SK-N-SH (cell line): ENCODE data around the gene ZNF827. TPM values are rescaled to one million over a fixed set of nuclear protein-coding genes. Genes with fewer than 3 reads are reported as not detected.

Source experiments
- CTCF ChIA-PET: fragments of 300-600, 350-600 bp; formaldehyde crosslinking; extraction: SDS; loops from one replicate; lab custom pipeline; 2021; lab: Yijun Ruan, JAX
- POLR2A ChIA-PET: fragments of 350-600 bp; sonication (Branson Sonifier 250); formaldehyde crosslinking; extraction: SDS; loops from one replicate; lab custom pipeline; 2020; ENCODE audit warnings: antibody characterized with exemption, inconsistent platforms; lab: Yijun Ruan, JAX
- DNase-seq: peaks from one replicate; pipeline ENCODE4 v3.0.0; 2012
- H2AFZ ChIP-seq: fragments of 200-600 bp; sonication (generic); 2 replicates; pipeline ENCODE4 v1.8.1; 2016; ENCODE audit warnings: antibody characterized with exemption, mild to moderate bottlenecking, low read depth
- H3F3A ChIP-seq: fragments of 200-600 bp; sonication (generic); replicated peaks from 2 replicates; pipeline ENCODE3; 2016; ENCODE audit warnings: antibody characterized with exemption, mild to moderate bottlenecking; ENCODE audit not compliant: insufficient read depth
- H3K27ac ChIP-seq, 2 experiments: fragments of 200-500 bp in 1 of 2; fragments of 200-600 bp in 1 of 2; sonication (Bioruptor generic) in 1 of 2; sonication (generic), shearing (Covaris generic) in 1 of 2; 2 replicates each; pipeline versions ENCODE4 v1.5.1 to v1.6.1; 2014 to 2016; ENCODE audit warnings: low read depth in 2 of 2, inconsistent platforms in 1 of 2, low read length in 1 of 2, mild to moderate bottlenecking in 1 of 2, mixed read lengths in 1 of 2
- H3K27me3 ChIP-seq: fragments of 200-600 bp; sonication (generic), shearing (Covaris generic); 2 replicates; pipeline ENCODE4 v1.6.1; 2016; ENCODE audit warnings: mixed run types; ENCODE audit not compliant: insufficient read depth
- H3K36me3 ChIP-seq, 2 experiments: fragments of 200-500 bp in 1 of 2; fragments of 200-600 bp in 1 of 2; sonication (Bioruptor generic) in 1 of 2; sonication (generic) in 1 of 2; replicated peaks in 1 of 2; 2 replicates each; pipeline versions ENCODE3 to v1.5.1; 2014 to 2016; ENCODE audit warnings: low read length in 1 of 2, mild to moderate bottlenecking in 1 of 2; ENCODE audit not compliant: insufficient read depth in 2 of 2, control insufficient read depth in 1 of 2
- H3K4me1 ChIP-seq, 2 experiments: fragments of 200-500 bp in 1 of 2; fragments of 200-600 bp in 1 of 2; sonication (Bioruptor generic) in 1 of 2; sonication (generic), shearing (Covaris generic) in 1 of 2; 2 replicates each; pipeline versions ENCODE4 v1.5.1 to v1.6.1; 2014 to 2016; ENCODE audit warnings: low read depth in 1 of 2, low read length in 1 of 2, mixed run types in 1 of 2; ENCODE audit not compliant: insufficient read depth in 2 of 2, control insufficient read depth in 1 of 2
- H3K4me2 ChIP-seq: fragments of 200-600 bp; sonication (generic), shearing (Covaris generic); 2 replicates; pipeline ENCODE4 v1.6.1; 2017; ENCODE audit warnings: mixed run types
- H3K4me3 ChIP-seq, 2 experiments: fragments of 200-500 bp in 1 of 2; fragments of 200-600 bp in 1 of 2; sonication (Bioruptor generic) in 1 of 2; sonication (generic), shearing (Covaris generic) in 1 of 2; 2 replicates each; pipeline versions ENCODE4 v1.5.1 to v1.8.1; 2014 to 2016; ENCODE audit warnings: low read depth in 2 of 2, inconsistent platforms in 1 of 2, low read length in 1 of 2, mild to moderate bottlenecking in 1 of 2, mixed read lengths in 1 of 2, moderate library complexity in 1 of 2
- H3K79me2 ChIP-seq: fragments of 200-600 bp; sonication (generic); 2 replicates; pipeline ENCODE4 v1.8.1; 2017; ENCODE audit warnings: mild to moderate bottlenecking; ENCODE audit not compliant: insufficient read depth
- H3K9ac ChIP-seq: fragments of 200-600 bp; sonication (generic); 2 replicates; pipeline ENCODE4 v1.6.1; 2017; ENCODE audit warnings: mixed run types
- H3K9me2 ChIP-seq: fragments of 200-600 bp; sonication (generic); 2 replicates; pipeline ENCODE4 v1.6.1; 2017; ENCODE audit warnings: mixed run types
- H3K9me3 ChIP-seq: fragments of 200-600 bp; sonication (generic); 2 replicates; pipeline ENCODE4 v1.6.1; 2017; ENCODE audit warnings: mixed run types, mild to moderate bottlenecking, moderate library complexity
- H4K20me1 ChIP-seq: fragments of 200-600 bp; sonication (generic); 2 replicates; pipeline ENCODE4 v1.6.1; 2017; ENCODE audit warnings: mild to moderate bottlenecking, mixed run types; ENCODE audit not compliant: insufficient read depth
- CTCF ChIP-seq: fragments of 200-600 bp; sonication (generic); IDR thresholded peaks from 2 replicates; pipeline ENCODE4 v1.6.1; 2017; ENCODE audit warnings: antibody characterized with exemption, mild to moderate bottlenecking, moderate library complexity
- EP300 ChIP-seq, 2 experiments: IDR thresholded peaks; 2 replicates each; pipeline versions ENCODE4 v1.4.0 to v1.6.1; 2012; ENCODE audit warnings: borderline replicate concordance in 1 of 2, low read depth in 1 of 2, low read length in 1 of 2
- EZH2phosphoT487 ChIP-seq: fragments of 200-600 bp; sonication (generic); IDR thresholded peaks from 2 replicates; pipeline ENCODE4 v1.6.1; 2017; ENCODE audit warnings: low read depth, mixed run types, mild to moderate bottlenecking, antibody characterized with exemption, moderate library complexity, borderline replicate concordance
- FOSL2 ChIP-seq: IDR thresholded peaks from 2 replicates; pipeline ENCODE4 v1.4.0; 2012; ENCODE audit warnings: low read depth, mild to moderate bottlenecking, moderate library complexity, borderline replicate concordance
- FOXJ3 ChIP-seq: sonication (generic); formaldehyde crosslinking; IDR thresholded peaks from 2 replicates; pipeline ENCODE4 v1.5.1; 2020; ENCODE audit warnings: mild to moderate bottlenecking, missing genetic modification reagents
- FOXM1 ChIP-seq: IDR thresholded peaks from 2 replicates; pipeline ENCODE4 v1.4.0; 2012; ENCODE audit warnings: low read depth, mild to moderate bottlenecking
- GABPA ChIP-seq: IDR thresholded peaks from 2 replicates; pipeline ENCODE4 v1.4.0; 2012; ENCODE audit warnings: low read depth, mild to moderate bottlenecking
- GATA2 ChIP-seq: sonication (generic); formaldehyde crosslinking; IDR thresholded peaks from 2 replicates; pipeline ENCODE4 v1.5.0; 2020; ENCODE audit warnings: mild to moderate bottlenecking, missing genetic modification reagents
- MEF2A ChIP-seq: IDR thresholded peaks from 2 replicates; pipeline ENCODE4 v1.4.0; 2012; ENCODE audit warnings: low read depth, borderline replicate concordance
- MXI1 ChIP-seq: IDR thresholded peaks from 2 replicates; pipeline ENCODE4 v1.6.1; 2012; ENCODE audit warnings: mild to moderate bottlenecking, low read depth, low read length, improper control_type of control experiment
- NFIC ChIP-seq: IDR thresholded peaks from 2 replicates; pipeline ENCODE4 v1.4.0; 2012; ENCODE audit warnings: borderline replicate concordance
- RCOR1 ChIP-seq: fragments of 150-350 bp; IDR thresholded peaks from 2 replicates; pipeline ENCODE4 v1.6.1; 2017; ENCODE audit warnings: antibody characterized with exemption, low read length
- TCF12 ChIP-seq: IDR thresholded peaks from 2 replicates; pipeline ENCODE4 v1.4.0; 2012
- TEAD4 ChIP-seq: IDR thresholded peaks from 2 replicates; pipeline ENCODE4 v1.4.0; 2012; ENCODE audit warnings: mild to moderate bottlenecking, borderline replicate concordance; ENCODE audit not compliant: insufficient read depth
- USF1 ChIP-seq: IDR thresholded peaks from 2 replicates; pipeline ENCODE4 v1.4.0; 2012; ENCODE audit warnings: low read depth, borderline replicate concordance
- YY1 ChIP-seq: IDR thresholded peaks from 2 replicates; pipeline ENCODE4 v1.4.0; 2012; ENCODE audit warnings: low read depth, mild to moderate bottlenecking
- WGBS: methylation state at CpG from one replicate; pipeline ENCODE4 v1.1.6; 2017; ENCODE audit warnings: low lambda C conversion rate; 5-methylcytosine and 5-hydroxymethylcytosine counted together
- polyA plus RNA-seq, 3 experiments: library from polyadenylated mRNA; depleted of rRNA; stranded (reverse); fragments of >200 nt; gene quantifications; 2 replicates each; pipeline ENCODE4 v1.2.3, GENCODE V29; 2012
- TF ChIP-seq, protein P1 (sequence below): IDR thresholded peaks from 2 replicates; pipeline ENCODE4 v1.6.1; 2012; ENCODE audit warnings: mild to moderate bottlenecking, low read depth, low read length, moderate library complexity
- TF ChIP-seq, protein P2 (sequence below): IDR thresholded peaks from 2 replicates; pipeline ENCODE4 v1.4.0; 2012; ENCODE audit warnings: low read depth

Gene ZNF827
- polyA plus RNA-seq, 1 of the 3 experiments (the other 2 are of a cell fraction), result 23.2 TPM

- H3K9me2 ChIP-seq, result no peaks in the 10 kb centered on the region
These were observed 57.0 kb downstream of the ZNF827 start for GRCh38 chr4:145881576-145881975.

More at GRCh38 chr4:145881576-145881975, 57.0 kb downstream of the ZNF827 start:
- no peaks in the 10 kb centered on the region for H3K9me3 ChIP-seq
- TF ChIP-seq MEF2A, result no peak
- TF ChIP-seq NFIC, result no peak
- TF ChIP-seq, protein P1, sequence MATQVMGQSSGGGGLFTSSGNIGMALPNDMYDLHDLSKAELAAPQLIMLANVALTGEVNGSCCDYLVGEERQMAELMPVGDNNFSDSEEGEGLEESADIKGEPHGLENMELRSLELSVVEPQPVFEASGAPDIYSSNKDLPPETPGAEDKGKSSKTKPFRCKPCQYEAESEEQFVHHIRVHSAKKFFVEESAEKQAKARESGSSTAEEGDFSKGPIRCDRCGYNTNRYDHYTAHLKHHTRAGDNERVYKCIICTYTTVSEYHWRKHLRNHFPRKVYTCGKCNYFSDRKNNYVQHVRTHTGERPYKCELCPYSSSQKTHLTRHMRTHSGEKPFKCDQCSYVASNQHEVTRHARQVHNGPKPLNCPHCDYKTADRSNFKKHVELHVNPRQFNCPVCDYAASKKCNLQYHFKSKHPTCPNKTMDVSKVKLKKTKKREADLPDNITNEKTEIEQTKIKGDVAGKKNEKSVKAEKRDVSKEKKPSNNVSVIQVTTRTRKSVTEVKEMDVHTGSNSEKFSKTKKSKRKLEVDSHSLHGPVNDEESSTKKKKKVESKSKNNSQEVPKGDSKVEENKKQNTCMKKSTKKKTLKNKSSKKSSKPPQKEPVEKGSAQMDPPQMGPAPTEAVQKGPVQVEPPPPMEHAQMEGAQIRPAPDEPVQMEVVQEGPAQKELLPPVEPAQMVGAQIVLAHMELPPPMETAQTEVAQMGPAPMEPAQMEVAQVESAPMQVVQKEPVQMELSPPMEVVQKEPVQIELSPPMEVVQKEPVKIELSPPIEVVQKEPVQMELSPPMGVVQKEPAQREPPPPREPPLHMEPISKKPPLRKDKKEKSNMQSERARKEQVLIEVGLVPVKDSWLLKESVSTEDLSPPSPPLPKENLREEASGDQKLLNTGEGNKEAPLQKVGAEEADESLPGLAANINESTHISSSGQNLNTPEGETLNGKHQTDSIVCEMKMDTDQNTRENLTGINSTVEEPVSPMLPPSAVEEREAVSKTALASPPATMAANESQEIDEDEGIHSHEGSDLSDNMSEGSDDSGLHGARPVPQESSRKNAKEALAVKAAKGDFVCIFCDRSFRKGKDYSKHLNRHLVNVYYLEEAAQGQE, result no peak
- no peak for TF ChIP-seq GABPA
- TF ChIP-seq USF1, result no peak
- no peak for TF ChIP-seq YY1
- TF ChIP-seq EP300 (IDR thresholded peaks at IDR 0.05; ENCODE audit: borderline replicate concordance in 1 of 2, low read depth in 1 of 2, low read length in 1 of 2), result no peak
- TF ChIP-seq TEAD4, result no peak
- no peak for TF ChIP-seq GATA2 (CRISPR knock-in tag)
- TF ChIP-seq, protein P2, sequence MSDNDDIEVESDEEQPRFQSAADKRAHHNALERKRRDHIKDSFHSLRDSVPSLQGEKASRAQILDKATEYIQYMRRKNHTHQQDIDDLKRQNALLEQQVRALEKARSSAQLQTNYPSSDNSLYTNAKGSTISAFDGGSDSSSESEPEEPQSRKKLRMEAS, result no peak
- no peak for TF ChIP-seq FOXM1
- TF ChIP-seq EZH2phosphoT487, result no peak
- no peak for TF ChIP-seq TCF12
- TF ChIP-seq FOSL2, result no peak
- TF ChIP-seq FOXJ3 (CRISPR knock-in tag), result no peak
- no peak for TF ChIP-seq RCOR1
- TF ChIP-seq MXI1, result no peak
- no peak for TF ChIP-seq CTCF
- no peaks in the 10 kb centered on the region for H3K27me3 ChIP-seq
- H3K9ac ChIP-seq, result no peak overlapping the region
- DNase-seq, result no peak
- H3K36me3 ChIP-seq, result peaks cover 33 to 35% of the 10 kb centered on the region in 2 experiments
- CTCF ChIA-PET, result interaction anchor here (2.2 kb wide), 1 partner anchor 14 kb away, joined by 7 read pairs; no protein-coding TSS in a partner anchor
- no peak overlapping the region for H2AFZ ChIP-seq
- H3K4me1 ChIP-seq, result peaks cover 5 to 9% of the 10 kb centered on the region in 2 experiments; a peak in 2 of 4 replicates
- POLR2A ChIA-PET, result no interaction called here
- H3K79me2 ChIP-seq, result peaks cover 50% of the 10 kb centered on the region; the same call in 1 of the 2 replicates
- no peak overlapping the region for H3K27ac ChIP-seq
- H3K4me3 ChIP-seq, result no peak overlapping the region
- WGBS, result 93% methylated on average over 4 of the region's 4 CpGs
- no peaks in the 10 kb centered on the region for H4K20me1 ChIP-seq
- no peak overlapping the region for H3K4me2 ChIP-seq
- no peaks in the 10 kb centered on the region for H3F3A ChIP-seq
